HG03135 (cell line): ENCODE results near the gene PAQR9.
"Not testable (repeated sequence)": the region's sequence is repeated elsewhere in the genome, so short reads cannot be mapped to it uniquely, and the experiment has no call there.

Experiments used
- ATAC-seq: cut with Tn5 transposase; IDR thresholded peaks from one replicate; pipeline ENCODE4 v1.9.1; 2021; ENCODE audit warnings: mild to moderate bottlenecking, moderate library complexity; ENCODE audit not compliant: unreplicated experiment

PAQR9 gene, protein sequence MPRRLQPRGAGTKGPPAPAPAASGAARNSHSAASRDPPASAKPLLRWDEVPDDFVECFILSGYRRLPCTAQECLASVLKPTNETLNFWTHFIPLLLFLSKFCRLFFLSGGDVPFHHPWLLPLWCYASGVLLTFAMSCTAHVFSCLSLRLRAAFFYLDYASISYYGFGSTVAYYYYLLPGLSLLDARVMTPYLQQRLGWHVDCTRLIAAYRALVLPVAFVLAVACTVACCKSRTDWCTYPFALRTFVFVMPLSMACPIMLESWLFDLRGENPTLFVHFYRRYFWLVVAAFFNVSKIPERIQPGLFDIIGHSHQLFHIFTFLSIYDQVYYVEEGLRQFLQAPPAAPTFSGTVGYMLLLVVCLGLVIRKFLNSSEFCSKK

DNA sequence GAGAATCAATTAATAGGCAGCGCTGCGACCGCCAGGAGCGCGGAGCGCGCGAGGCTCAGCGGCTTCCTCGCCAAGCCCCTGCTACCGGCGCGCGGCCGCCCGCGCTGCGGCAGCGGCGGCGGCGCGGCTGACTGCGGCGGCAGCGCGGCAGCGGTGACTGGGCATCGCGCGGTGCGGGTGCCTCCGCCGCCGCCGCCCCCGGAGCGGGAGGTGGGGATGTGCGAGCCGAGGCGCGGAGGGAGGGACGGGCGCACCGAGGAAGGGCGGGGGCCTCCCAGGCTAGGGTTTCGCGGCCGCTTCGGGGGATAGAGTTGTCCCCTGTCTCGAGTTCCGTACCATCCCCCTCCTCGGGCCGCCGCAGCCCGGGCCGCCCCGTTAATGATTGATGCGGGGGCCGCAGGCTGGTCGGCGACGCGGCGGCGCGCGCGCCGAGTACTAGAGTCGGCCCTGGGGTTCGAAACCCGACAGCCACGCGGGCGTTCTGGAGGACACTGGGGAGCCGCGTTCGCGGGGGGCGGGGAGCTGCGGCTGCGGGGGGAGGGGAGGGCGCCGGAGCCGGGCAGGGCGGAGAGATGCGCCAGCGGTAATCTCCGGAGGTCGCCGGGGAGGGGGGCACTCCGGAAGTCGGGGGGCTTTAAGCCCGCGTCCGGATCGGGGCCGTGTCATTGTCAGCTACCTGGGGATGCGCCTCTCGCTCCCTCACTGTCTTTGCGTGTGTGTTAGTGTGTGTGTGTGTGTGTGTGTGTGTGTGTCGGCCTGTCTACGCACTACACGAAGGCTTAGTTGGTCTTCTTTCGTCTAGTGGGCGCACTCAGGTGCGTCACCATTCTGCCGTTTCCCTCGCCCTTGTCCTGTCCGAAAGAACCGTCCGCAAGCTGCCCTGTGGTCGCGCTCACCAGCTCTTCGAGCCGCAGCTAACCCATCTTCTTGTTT is at the start of gene PAQR9:
TSS of gene PAQR9 (minus strand) at position 159 of the 933 bp plus-strand sequence. CDS start 338 bp downstream, outside the sequence.
- ATAC-seq: peak; percentile 53

DNA sequence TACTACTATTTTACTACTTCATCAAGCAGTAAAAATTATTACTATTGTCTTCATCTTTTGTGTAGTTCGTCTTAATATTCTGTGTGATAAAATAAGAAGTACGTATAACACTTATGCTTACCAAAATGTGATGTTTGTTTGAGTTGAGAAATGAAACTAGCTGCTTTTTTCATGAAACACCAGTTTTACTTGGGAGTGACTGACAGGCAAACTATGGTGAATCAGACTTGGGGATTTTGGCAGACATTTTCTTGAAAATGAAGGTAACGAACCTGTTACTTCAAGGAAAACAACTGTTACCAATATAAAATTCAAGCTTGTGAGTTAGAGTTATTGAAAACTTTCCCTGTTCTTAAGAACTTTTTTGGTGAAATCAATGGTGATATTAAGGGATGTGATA is 48.2 kb upstream of the PAQR9 start:
- no peak for ATAC-seq

DNA sequence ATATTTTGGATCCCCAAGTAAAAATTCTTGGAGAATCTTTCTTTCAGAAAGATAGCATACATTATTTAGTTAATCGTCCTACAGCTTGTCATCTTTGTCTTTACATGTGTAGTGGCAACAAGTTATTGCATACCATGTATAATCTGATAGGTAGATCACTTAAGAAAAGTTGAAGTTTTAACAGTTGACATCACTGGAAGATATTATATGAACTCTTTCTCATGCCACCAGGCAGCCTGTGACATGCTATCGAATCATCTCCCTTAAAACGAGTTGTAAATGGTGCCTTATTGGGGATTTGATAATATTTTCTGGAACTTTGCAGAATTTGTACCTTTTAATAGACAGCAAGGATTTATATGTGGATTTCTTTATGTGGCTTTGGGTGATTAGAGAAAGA is 46.5 kb upstream of the PAQR9 start:
- ATAC-seq: no peak

DNA sequence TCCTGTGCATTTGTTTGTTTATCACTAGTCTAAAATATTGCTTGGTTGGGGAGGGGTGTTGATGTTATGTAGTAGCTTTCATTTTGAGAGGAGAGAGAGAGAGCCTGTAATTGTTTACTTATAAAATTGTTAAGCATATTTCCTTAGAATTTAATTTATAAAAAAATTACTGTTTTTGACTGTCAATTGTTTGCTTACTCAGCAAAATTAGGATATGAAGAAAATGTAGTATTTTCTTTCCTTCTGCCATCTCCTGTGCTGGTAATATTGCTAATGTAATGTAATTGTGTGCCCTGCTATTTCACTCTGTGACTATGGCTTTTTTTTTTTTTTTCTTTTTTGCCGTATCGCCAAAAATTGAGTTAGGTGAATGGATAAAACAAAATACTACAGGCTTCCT is 41.3 kb upstream of the PAQR9 start:
- ATAC-seq: no peak

DNA sequence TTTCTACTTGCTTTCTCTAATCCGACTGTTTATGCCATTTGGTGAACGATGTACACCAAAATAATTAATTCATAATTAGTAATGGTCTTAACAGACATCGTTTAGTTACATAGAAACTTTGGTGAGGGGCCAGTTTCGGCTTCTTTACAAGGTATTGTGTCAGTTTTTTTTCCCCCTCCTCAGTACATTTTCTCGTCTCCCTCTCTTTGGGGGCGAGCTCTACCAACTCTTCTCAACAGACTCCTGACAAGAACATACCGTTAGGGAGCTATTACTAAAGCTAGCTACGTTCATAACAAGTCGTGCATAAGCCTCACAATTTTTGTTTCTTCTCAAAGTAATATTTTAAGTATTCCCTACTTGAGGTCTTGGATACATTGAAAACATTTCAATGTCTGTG is 39.3 kb upstream of the PAQR9 start:
- ATAC-seq: no peak

DNA sequence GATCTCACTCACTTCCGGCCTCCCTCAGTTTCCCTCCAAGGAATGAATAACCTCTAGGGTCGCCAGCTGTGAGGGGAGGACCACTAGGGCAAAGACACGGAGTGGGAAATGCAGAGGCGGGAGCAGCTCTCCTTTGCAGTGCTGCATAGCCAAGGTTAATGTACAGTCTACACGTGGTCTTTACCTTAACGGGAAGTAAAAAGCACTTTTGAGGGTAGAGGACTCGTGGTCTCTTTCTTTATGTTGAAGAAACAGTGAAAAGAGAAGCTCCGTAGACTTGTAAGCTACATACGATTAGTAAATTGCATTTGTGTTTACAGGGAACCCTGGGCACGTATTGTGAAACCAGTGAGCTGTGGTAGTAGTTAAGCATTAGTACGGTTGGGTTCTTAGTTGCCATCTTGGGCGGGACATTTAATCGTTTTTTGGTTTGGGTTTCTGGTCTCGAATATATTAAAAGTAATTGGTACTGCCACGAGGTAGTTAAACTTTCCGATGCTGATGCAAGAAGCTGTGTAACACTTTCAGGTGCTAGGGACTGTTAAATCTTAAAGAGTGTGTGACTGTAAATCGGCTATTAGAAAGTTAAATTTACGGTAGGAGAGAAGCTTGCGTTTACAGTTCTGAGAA is 38.7 kb upstream of the PAQR9 start:
- peak; percentile 41 for ATAC-seq

DNA sequence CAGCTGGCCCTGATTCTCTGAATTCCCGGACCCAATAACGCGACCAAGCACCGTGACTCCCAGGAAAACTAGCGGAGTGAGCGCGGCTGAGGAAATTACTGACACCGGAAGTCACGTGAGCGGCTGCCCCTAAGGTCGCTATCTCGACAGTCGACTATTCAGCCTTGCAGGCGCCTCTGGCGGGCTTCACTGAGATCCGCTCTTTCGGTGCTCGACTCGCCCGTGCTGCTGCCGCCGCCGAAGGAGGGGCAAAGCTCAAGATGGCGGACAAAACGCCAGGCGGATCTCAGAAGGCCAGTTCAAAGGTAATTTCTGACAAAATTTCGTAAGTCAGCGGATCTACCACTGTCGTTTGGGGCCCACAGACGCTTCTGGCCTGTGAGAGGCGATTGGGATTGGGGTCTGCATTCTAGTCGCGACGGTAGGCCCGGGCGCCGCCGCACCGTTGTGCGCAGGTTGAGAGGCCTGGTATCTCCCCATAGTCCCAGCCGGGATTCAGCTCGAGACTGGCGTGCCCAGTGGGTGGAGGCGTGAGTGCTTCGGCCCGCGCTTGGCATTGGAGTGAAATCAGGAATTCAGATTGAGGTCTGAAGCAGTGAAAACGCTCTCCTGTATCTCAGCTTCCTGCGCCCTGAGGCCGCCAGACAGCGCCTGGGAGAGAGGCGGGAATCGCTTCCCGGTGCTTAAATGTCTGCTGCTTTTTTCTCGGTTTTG is 38.1 kb upstream of the PAQR9 start, which contains the start of gene U2SURP:
TSS of gene U2SURP (plus strand) at position 202 of the 714 bp plus-strand sequence. CDS start at position 261, 59 bp downstream.
- peak; percentile 92 for ATAC-seq

DNA sequence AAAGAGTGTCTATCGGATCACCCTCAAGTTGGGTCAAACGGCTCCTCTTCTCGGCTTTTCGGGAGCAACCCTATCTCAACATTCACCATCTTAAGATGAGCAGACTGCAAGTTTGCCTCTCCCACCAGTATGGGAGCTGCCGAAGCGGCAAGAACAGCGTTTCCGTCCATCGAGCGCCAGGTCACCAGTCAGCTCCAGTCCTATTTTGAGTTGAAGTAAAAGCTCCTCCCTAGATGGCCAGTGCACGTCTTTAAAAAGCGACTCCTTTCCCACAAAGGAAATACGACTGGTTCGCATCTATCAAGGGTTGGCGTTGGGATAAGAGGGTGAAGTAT is 37.5 kb upstream of the PAQR9 start:
- ATAC-seq: peak; percentile 61

DNA sequence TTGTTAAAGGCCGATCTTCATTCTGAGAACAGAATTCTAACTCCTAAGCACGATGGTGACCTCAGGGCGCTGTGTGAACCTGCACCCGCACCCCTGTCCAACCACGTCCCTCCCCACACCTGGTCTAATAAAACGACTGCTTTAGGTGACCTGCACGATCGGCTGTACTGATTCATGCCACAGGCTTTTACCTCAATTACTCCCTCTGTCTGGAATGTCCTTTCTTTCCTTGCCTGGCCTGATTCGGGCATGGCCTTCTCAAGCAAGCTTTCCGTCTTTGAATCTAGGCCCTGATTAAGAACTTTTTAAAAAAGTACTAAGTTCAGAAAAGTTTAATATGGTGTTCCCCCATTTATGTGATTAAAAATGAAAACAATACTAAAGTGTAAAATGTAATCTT is 37.1 kb upstream of the PAQR9 start:
- no peak for ATAC-seq

DNA sequence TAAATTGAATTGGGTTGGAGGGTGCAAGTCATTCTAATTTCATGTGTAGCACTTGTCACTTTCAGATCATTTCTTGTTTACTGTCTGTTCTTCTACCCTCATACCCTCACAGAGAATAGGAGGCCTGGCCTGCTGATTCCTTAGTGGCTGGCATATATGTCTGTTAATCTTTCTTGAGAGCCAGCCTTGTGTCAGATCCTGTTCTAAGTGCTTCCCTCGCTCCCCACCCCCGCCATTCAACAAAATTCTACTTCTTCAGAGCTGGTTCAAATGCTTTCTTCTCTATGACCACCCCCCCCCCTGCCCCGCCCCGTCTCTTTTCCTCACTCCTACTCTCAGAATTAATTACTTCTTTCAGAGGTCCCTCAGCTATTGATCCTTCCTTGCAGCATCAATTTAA is 36.4 kb upstream of the PAQR9 start:
- ATAC-seq: no peak

DNA sequence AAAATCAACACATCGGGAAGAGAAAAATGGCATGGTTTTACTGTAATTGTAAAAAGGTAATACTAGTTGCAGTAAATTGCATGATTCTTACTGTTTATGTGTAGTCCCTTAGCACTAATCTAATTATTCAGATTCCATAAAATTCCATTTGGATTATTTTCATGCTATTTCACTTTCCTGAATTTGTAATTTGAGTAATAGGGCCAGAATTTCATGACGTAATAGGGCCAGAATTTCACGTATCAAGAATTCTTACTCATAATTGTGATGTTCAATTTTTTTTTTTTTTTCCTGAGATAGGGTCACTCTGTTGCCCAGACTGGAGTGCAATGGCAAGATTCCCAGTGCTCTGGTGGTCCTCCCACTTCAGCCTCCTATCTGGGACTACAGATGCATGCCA is 35.0 kb upstream of the PAQR9 start:
- no peak for ATAC-seq

DNA sequence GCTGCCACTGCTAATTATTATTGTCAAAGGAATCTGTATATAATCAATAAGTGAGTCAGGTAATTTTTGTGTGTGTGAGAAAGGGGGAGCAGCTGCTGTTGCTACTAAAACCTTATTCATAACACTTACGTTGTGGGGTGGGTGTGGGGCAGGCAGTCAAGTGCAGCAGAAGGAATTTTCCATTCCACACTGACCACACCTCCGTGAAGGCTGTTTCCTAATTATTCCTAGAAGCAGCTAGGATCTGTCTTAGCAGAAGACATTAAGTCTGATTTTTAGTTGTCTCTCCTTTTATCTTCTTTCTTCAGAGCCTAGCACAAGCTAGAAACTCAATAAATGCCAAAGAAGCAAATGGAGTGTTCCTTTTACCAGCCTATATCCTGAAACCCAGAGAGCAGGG is 33.9 kb upstream of the PAQR9 start:
- no peak for ATAC-seq

DNA sequence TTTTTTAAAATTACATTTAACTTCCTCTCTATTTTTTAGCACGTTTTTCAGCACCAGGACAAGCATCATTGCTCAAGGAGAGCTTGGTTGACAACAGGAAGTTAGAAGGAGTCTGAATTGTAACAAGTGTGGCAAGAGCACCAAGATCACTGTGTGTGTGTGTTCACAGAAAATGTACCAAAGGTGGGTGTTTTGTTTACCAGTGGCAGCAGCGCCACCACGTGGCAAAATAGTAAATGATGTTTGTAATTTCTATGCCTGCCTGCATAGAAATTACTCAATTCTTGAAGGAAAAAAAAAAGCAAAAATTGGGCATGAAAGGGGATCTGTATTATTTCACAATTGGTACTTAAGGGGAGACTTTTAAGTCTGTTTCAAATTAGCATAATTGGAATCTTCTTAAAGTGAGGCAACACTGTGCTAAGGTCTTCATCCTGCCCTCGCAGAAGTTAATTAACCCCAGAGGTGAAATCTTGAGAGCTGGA is 30.5 kb upstream of the PAQR9 start:
- ATAC-seq: peak; percentile 61

DNA sequence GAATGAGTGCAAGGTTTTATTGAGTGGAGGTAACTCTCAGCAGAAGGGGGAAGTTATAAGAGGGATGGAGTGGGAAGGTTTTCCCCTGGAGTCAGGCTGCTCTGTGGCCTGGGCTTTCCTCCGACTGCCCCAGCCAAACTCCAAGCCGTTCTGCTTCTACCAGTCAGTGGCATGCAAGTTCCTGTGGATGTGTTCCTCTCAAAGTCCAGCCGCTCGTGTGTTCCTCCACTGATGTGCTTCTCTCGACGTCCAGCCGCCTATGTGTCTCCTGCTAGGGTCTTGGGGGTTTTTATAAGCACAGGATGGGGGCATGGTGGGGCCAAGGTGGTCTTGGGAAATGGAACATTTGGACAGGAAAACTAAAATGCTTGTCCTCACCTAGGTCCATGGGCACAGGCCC is 28.8 kb upstream of the PAQR9 start:
- no peak for ATAC-seq

DNA sequence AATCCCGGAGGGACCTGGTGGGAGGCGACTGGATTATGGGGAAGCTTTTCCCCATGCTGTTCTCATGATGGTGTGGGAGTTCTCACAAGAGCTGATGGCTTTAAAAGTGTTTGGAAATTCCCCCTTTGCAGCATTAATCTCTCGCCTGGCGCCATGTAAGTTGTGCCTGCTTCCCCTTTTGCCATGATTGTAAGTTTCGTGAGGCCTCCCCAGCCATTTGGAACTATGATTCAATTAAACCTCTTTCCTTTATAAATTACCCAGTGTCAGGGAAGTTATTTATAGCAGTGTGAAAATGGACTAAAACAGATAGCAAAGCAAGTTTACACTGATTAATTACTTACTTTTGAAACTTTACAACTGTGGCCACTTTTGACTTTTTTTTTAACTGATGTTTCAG is 27.2 kb upstream of the PAQR9 start:
- ATAC-seq: no peak

DNA sequence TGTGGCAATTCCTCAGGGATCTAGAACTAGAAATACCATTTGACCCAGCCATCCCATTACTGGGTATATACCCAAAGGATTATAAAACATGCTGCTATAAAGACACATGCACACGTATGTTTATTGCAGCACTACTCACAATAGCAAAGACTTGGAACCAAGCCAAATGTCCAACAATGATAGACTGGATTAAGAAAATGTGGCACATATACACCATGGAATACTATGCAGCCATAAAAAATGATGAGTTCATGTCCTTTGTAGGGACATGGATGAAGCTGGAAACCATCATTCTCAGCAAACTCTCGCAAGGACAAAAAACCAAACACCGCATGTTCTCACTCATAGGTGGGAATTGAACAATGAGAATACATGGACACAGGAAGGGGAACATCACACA is 25.4 kb upstream of the PAQR9 start:
- ATAC-seq: not testable (repeated sequence)

DNA sequence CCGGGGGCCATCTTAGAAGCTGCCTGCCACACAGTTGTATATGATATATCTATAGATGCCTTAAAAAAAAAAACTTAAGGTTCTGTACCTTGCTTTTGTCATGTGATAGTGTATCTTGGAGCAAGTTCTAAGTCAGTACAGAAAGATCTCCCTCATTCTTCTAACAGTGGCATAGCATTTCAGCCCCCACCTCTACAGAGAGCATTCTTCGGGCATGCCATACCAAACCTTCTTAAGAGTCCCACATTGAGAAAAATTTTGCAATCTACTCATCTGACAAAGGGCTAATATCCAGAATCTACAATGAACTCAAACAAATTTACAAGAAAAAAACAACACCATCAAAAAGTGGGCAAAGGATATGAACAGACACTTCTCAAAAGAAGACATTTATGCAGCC is 24.7 kb upstream of the PAQR9 start:
- ATAC-seq: not testable (repeated sequence)

DNA sequence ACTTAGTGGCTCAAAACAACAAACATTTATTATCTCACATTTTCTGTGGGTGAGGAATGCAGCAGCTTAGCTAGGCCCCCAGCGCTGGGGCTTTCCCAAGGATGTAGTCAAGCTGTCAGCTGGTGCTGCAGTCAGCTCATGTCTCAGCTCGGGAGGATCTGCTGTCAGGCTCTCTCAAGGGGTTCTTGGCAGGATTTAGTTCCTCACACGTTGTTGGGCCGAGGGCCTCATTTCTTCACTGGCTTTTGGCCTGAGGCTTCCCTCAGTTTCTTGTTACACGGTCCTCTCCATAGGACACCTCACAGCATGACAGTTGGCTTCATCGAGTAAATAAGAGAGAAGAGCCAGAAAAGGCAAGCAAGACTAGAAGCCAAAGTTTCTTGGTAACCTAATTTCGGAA is 24.2 kb upstream of the PAQR9 start:
- ATAC-seq: no peak

DNA sequence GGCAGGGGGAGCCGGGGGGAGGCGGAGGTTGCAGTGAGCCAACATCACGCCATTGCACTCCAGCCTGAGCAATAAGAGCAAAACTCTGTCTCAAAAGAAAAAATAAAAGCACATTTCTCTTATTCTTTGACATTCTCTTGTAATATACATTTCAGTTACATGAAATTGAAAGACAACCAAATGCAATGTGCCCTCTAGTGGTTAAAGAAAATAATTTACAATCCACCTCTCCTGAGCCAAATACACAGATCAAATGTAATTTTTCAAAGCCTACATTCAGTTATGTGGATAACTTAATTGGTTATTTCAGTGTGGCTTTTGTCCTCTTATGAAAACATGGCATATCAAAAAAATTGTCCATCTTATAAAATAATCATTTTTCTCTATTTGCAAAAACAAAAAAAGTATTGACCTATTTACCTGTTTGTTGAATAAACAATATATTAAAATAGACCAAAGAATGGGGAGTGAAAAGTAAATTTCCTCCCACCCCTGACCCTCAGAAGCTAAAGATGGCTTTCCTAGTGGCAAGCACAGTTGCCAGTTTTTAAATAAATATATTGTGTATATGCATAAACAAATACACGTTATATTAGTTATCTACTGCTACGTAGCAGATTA is 23.7 kb upstream of the PAQR9 start:
- ATAC-seq: no peak

DNA sequence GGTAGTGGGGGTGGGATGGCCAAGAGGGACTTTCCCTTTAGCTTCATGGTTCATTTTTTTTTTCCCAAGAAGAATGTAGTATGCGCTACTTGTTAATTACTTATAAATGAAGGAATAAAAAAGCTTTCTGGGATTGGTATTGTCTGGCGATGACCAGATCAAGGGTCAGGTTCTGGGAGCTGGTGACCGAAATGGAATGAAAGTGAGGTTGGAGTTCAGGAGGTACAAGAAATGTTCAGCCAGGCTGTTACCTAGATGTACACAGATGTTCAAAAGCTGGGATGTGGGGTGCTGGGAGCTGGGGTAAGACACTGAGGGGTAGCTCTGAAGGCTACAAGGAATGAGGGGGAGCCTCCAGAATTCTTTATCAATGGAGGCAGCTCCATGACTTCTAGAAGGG is 20.8 kb upstream of the PAQR9 start:
- no peak for ATAC-seq
